Measurements from ENCODE around the gene PRICKLE2.

The PRICKLE2 gene

GRCh38 chr3:64191822-64192221 lies 33.4 kb downstream of the PRICKLE2 start:
- H3K4me2 ChIP-seq (ENCODE audit: low read length) = no peak overlapping the region
- no peak overlapping the region for H3K4me3 ChIP-seq (ENCODE audit: low read depth, low read length, poor library complexity, severe bottlenecking)
- H3K36me3 ChIP-seq (ENCODE audit: insufficient read depth, low read length) = no peaks in the 10 kb centered on the region
- H3F3A ChIP-seq (ENCODE audit: insufficient read depth, low read length) = no peaks in the 10 kb centered on the region
- no peaks in the 10 kb centered on the region for H3K27me3 ChIP-seq (ENCODE audit: insufficient read depth, low read length)
- no peaks in the 10 kb centered on the region for H3K4me1 ChIP-seq (ENCODE audit: insufficient read depth, low read length, severe bottlenecking)
- TF ChIP-seq EZH2 (IDR thresholded peaks at IDR 0.05; ENCODE audit: borderline replicate concordance, low read length) = no peak
- TF ChIP-seq CTCF (IDR thresholded peaks at IDR 0.05; ENCODE audit: low read length) = no peak
- H3K9me2 ChIP-seq (ENCODE audit: low read depth, low read length) = no peaks in the 10 kb centered on the region
- H3K27ac ChIP-seq (ENCODE audit: low read depth, low read length, poor library complexity, severe bottlenecking) = no peak overlapping the region
- H3K79me2 ChIP-seq (ENCODE audit: insufficient read depth, low read length) = no peaks in the 10 kb centered on the region
- H3K9ac ChIP-seq (ENCODE audit: low read length) = no peak overlapping the region
- H4K20me1 ChIP-seq (ENCODE audit: insufficient read depth, low read length) = no peaks in the 10 kb centered on the region
- H3K9me3 ChIP-seq (ENCODE audit: low read length) = no peaks in the 10 kb centered on the region
- no peak overlapping the region for H2AFZ ChIP-seq (ENCODE audit: low read length)

- H3K4me1 ChIP-seq (ENCODE audit: insufficient read depth, low read length, severe bottlenecking) = no peaks in the 10 kb centered on the region
- H3K27ac ChIP-seq (ENCODE audit: low read depth, low read length, poor library complexity, severe bottlenecking) = no peak overlapping the region
- H2AFZ ChIP-seq (ENCODE audit: low read length) = no peak overlapping the region
- no peaks in the 10 kb centered on the region for H3K9me2 ChIP-seq (ENCODE audit: low read depth, low read length)
- no peaks in the 10 kb centered on the region for H3K36me3 ChIP-seq (ENCODE audit: insufficient read depth, low read length)
- no peak overlapping the region for H3K9ac ChIP-seq (ENCODE audit: low read length)
- no peak for TF ChIP-seq CTCF (IDR thresholded peaks at IDR 0.05; ENCODE audit: low read length)
- no peaks in the 10 kb centered on the region for H3F3A ChIP-seq (ENCODE audit: insufficient read depth, low read length)
- H4K20me1 ChIP-seq (ENCODE audit: insufficient read depth, low read length) = no peaks in the 10 kb centered on the region
- no peaks in the 10 kb centered on the region for H3K27me3 ChIP-seq (ENCODE audit: insufficient read depth, low read length)
- no peaks in the 10 kb centered on the region for H3K79me2 ChIP-seq (ENCODE audit: insufficient read depth, low read length)
- H3K4me2 ChIP-seq (ENCODE audit: low read length) = no peak overlapping the region
- H3K4me3 ChIP-seq (ENCODE audit: low read depth, low read length, poor library complexity, severe bottlenecking) = no peak overlapping the region
- H3K9me3 ChIP-seq (ENCODE audit: low read length) = no peaks in the 10 kb centered on the region
These were observed 34.5 kb downstream of the PRICKLE2 start for GRCh38 chr3:64190517-64191515.

- Histone ChIP-seq H3K9me3 (ENCODE audit: low read length) (no peaks in the 10 kb centered on the region), H3K27ac (ENCODE audit: low read depth, low read length, poor library complexity, severe bottlenecking) (no peak overlapping the region), H3K4me1 (ENCODE audit: insufficient read depth, low read length, severe bottlenecking) (no peaks in the 10 kb centered on the region), H3K4me2 (ENCODE audit: low read length) (no peak overlapping the region), H2AFZ (ENCODE audit: low read length) (no peak overlapping the region), H3K36me3 (ENCODE audit: insufficient read depth, low read length) (no peaks in the 10 kb centered on the region), H4K20me1 (ENCODE audit: insufficient read depth, low read length) (no peaks in the 10 kb centered on the region), H3K79me2 (ENCODE audit: insufficient read depth, low read length) (no peaks in the 10 kb centered on the region), H3F3A (ENCODE audit: insufficient read depth, low read length) (no peaks in the 10 kb centered on the region), H3K4me3 (ENCODE audit: low read depth, low read length, poor library complexity, severe bottlenecking) (no peak overlapping the region), H3K27me3 (ENCODE audit: insufficient read depth, low read length) (no peaks in the 10 kb centered on the region), H3K9me2 (ENCODE audit: low read depth, low read length) (no peaks in the 10 kb centered on the region), H3K9ac (ENCODE audit: low read length) (no peak overlapping the region)
- TF ChIP-seq EZH2 (IDR thresholded peaks at IDR 0.05; ENCODE audit: borderline replicate concordance, low read length) = no peak
These were observed 36.3 kb downstream of the PRICKLE2 start for GRCh38 chr3:64188810-64189560.
